Hepatocyte (in vitro differentiated cells): ENCODE results near the gene RPS6KL1.

Experiments
- EZH2 ChIP-seq: fragments of 200-600 bp; sonication (generic); IDR thresholded peaks from 2 replicates; pipeline ENCODE4 v1.6.1; 2016; ENCODE audit warnings: antibody characterized with exemption, mild to moderate bottlenecking, borderline replicate concordance
- EZH2phosphoT487 ChIP-seq: fragments of 200-600 bp; sonication (generic); IDR thresholded peaks from one replicate; pipeline ENCODE4 v1.6.1; 2018; ENCODE audit warnings: antibody characterized with exemption, mild to moderate bottlenecking, low read depth, moderate library complexity; ENCODE audit not compliant: unreplicated experiment, severe bottlenecking
- TF ChIP-seq, protein P1 (sequence below): fragments of 200-600 bp; sonication (generic); IDR thresholded peaks from 2 replicates; pipeline ENCODE4 v1.5.1; 2016; ENCODE audit warnings: antibody characterized with exemption, mild to moderate bottlenecking; ENCODE audit not compliant: poor library complexity

DNA sequence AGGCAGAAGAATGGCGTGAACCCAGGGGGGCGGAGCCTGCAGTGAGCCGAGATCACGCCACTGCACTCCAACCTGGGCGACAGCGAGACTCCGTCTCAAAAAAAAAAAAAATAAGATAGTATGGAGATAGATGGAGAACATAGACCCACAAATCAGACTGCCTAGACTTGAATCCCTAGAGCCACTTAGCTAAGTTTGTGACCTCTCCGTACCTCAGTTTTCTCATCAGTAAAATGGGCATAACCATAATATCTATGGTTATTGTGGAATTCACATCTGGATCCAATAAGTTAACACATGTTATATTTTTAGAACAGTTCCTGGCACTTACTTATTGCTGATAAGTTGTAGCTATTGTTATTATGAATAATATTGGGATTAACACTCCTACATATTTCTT is 54.3 kb downstream of the RPS6KL1 start:
- TF ChIP-seq, protein P1, sequence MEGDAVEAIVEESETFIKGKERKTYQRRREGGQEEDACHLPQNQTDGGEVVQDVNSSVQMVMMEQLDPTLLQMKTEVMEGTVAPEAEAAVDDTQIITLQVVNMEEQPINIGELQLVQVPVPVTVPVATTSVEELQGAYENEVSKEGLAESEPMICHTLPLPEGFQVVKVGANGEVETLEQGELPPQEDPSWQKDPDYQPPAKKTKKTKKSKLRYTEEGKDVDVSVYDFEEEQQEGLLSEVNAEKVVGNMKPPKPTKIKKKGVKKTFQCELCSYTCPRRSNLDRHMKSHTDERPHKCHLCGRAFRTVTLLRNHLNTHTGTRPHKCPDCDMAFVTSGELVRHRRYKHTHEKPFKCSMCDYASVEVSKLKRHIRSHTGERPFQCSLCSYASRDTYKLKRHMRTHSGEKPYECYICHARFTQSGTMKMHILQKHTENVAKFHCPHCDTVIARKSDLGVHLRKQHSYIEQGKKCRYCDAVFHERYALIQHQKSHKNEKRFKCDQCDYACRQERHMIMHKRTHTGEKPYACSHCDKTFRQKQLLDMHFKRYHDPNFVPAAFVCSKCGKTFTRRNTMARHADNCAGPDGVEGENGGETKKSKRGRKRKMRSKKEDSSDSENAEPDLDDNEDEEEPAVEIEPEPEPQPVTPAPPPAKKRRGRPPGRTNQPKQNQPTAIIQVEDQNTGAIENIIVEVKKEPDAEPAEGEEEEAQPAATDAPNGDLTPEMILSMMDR: no peak
- TF ChIP-seq EZH2: no peak
- TF ChIP-seq EZH2phosphoT487: no peak
